DMS114 treated with DMSO at 0.1 percent for 48 hours (cell line): ENCODE measurements around the gene NINL.
"Not testable (repeated sequence)": the region's sequence is repeated elsewhere in the genome, so short reads cannot be mapped to it uniquely, and the experiment has no call there.

Experiments used
- DNase-seq: peaks from one replicate; lab custom pipeline; 2025; ENCODE audit not compliant: unreplicated experiment; lab: John Stamatoyannopoulos, UW

NINL gene

GRCh38 chr20:25503936-25504335, 81.4 kb downstream of the NINL start:
- DNase-seq: no peak

GRCh38 chr20:25503051-25503639, 82.2 kb downstream of the NINL start:
- DNase-seq: not testable (repeated sequence)

- DNase-seq: no peak
These were observed 84.4 kb downstream of the NINL start for GRCh38 chr20:25500880-25501351.

- DNase-seq: no peak
These were observed 85.4 kb downstream of the NINL start for GRCh38 chr20:25499855-25500434.

GRCh38 chr20:25499031-25499430, 86.3 kb downstream of the NINL start:
- no peak for DNase-seq

GRCh38 chr20:25498280-25498606, 87.1 kb downstream of the NINL start:
- DNase-seq: no peak

- DNase-seq: no peak
These were observed 87.6 kb downstream of the NINL start for GRCh38 chr20:25497586-25498279.

GRCh38 chr20:25496968-25497401, 88.3 kb downstream of the NINL start:
- no peak for DNase-seq

GRCh38 chr20:25496165-25496967, 89.0 kb downstream of the NINL start:
- DNase-seq: no peak

- DNase-seq: no peak
These were observed 90.0 kb downstream of the NINL start for GRCh38 chr20:25495189-25495824.

GRCh38 chr20:25494506-25495188, 90.7 kb downstream of the NINL start:
- no peak for DNase-seq

GRCh38 chr20:25493748-25494505, 91.4 kb downstream of the NINL start:
- DNase-seq: no peak

GRCh38 chr20:25493137-25493536, 92.2 kb downstream of the NINL start:
- DNase-seq: no peak

GRCh38 chr20:25491446-25492038, 93.8 kb downstream of the NINL start:
- no peak for DNase-seq

- DNase-seq: no peak
These were observed 94.5 kb downstream of the NINL start for GRCh38 chr20:25490656-25491445.

- DNase-seq: no peak
These were observed 96.0 kb downstream of the NINL start for GRCh38 chr20:25489221-25489871.

- no peak for DNase-seq
These were observed 97.4 kb downstream of the NINL start for GRCh38 chr20:25487975-25488374.

- DNase-seq: no peak
These were observed 98.0 kb downstream of the NINL start for GRCh38 chr20:25487306-25487705.
